Measurements from ENCODE around the gene NIPBL.
"Not testable (repeated sequence)": the region's sequence is repeated elsewhere in the genome, so short reads cannot be mapped to it uniquely, and the experiment has no call there.

Gene NIPBL

GRCh38 chr5:36904677-36905076, 28.1 kb downstream of the NIPBL start:
- DNase-seq, result no peak

GRCh38 chr5:36908544-36909260, 32.1 kb downstream of the NIPBL start:
- DNase-seq, result no peak

- no peak for DNase-seq
Observed at GRCh38 chr5:36915653-36916052, 39.1 kb downstream of the NIPBL start.

GRCh38 chr5:36916614-36917013, 40.0 kb downstream of the NIPBL start:
- not testable (repeated sequence) for DNase-seq

- not testable (repeated sequence) for DNase-seq
Observed at GRCh38 chr5:36917358-36917757, 40.8 kb downstream of the NIPBL start.

- DNase-seq, result no peak
Observed at GRCh38 chr5:36919238-36919637, 42.7 kb downstream of the NIPBL start.

- DNase-seq, result no peak
Observed at GRCh38 chr5:36919650-36920049, 43.1 kb downstream of the NIPBL start.

GRCh38 chr5:36928947-36929346, 52.4 kb downstream of the NIPBL start:
- DNase-seq, result no peak

GRCh38 chr5:36929438-36929837, 52.9 kb downstream of the NIPBL start:
- DNase-seq, result no peak

- no peak for DNase-seq
Observed at GRCh38 chr5:36932056-36932455, 55.5 kb downstream of the NIPBL start.

GRCh38 chr5:36932699-36933098, 56.1 kb downstream of the NIPBL start:
- no peak for DNase-seq

- no peak for DNase-seq
Observed at GRCh38 chr5:36934740-36935356, 58.3 kb downstream of the NIPBL start.

- no peak for DNase-seq
Observed at GRCh38 chr5:36935805-36936204, 59.2 kb downstream of the NIPBL start.

- no peak for DNase-seq
Observed at GRCh38 chr5:36936309-36936708, 59.7 kb downstream of the NIPBL start.

- DNase-seq, result no peak
Observed at GRCh38 chr5:36938129-36938528, 61.6 kb downstream of the NIPBL start.

- no peak for DNase-seq
Observed at GRCh38 chr5:36939969-36940858, 63.6 kb downstream of the NIPBL start.

GRCh38 chr5:36943584-36943983, 67.0 kb downstream of the NIPBL start:
- DNase-seq, result no peak

- DNase-seq, result no peak
Observed at GRCh38 chr5:36944024-36944423, 67.5 kb downstream of the NIPBL start.

- no peak for DNase-seq
Observed at GRCh38 chr5:36944607-36945225, 68.1 kb downstream of the NIPBL start.

GRCh38 chr5:36945687-36946086, 69.1 kb downstream of the NIPBL start:
- DNase-seq, result no peak

- DNase-seq, result no peak
Observed at GRCh38 chr5:36946101-36946500, 69.5 kb downstream of the NIPBL start.

- DNase-seq, result no peak
Observed at GRCh38 chr5:36948041-36948440, 71.5 kb downstream of the NIPBL start.

GRCh38 chr5:36948650-36949049, 72.1 kb downstream of the NIPBL start:
- DNase-seq, result no peak
